Activated T-cell treated with anti-CD3 and anti-CD28 coated beads, Interleukin-2, amount 50 U/mL, for 48 hours (primary cell): ENCODE results near the gene PCGF6.
"Not testable (repeated sequence)": the region's sequence is repeated elsewhere in the genome, so short reads cannot be mapped to it uniquely, and the experiment has no call there.

ENCODE experiments used
- DNase-seq, 2 experiments: peaks; one replicate each; pipeline ENCODE4 v3.0.0-alpha.2; 2020

Gene PCGF6

GRCh38 chr10:103350517-103351260, at the start of gene PCGF6:
Gene PCGF6 (minus strand): TSS chr10:103351140. CDS start chr10:103351066, 74 bp downstream.
- DNase-seq: peak; percentile 87 to 88

- DNase-seq: no peak
These were observed 46.4 kb upstream of the PCGF6 start for GRCh38 chr10:103397191-103397825.

- no peak for DNase-seq
These were observed 45.8 kb upstream of the PCGF6 start for GRCh38 chr10:103396789-103397087.

- DNase-seq: peak; percentile 97
These were observed 45.3 kb upstream of the PCGF6 start, which contains the start of the genes ATP5MK and PDCD11 for GRCh38 chr10:103396067-103396788. Gene ATP5MK (minus strand): TSS chr10:103396475. CDS start chr10:103392457, 4,018 bp downstream. Gene PDCD11 (plus strand): TSS chr10:103396626. CDS start chr10:103398427, 1,801 bp downstream.

GRCh38 chr10:103395754-103396066, 44.8 kb upstream of the PCGF6 start:
- no peak for DNase-seq

GRCh38 chr10:103394180-103394579, 43.2 kb upstream of the PCGF6 start:
- no peak for DNase-seq

- DNase-seq: peak in 1 of 2 experiments; percentile 2
These were observed 31.8 kb upstream of the PCGF6 start for GRCh38 chr10:103382769-103383168.

GRCh38 chr10:103374263-103374662, 23.3 kb upstream of the PCGF6 start:
- no peak for DNase-seq

- DNase-seq: no peak
These were observed 22.6 kb upstream of the PCGF6 start for GRCh38 chr10:103373544-103373943.

- peak; percentile 92 to 94 for DNase-seq
These were observed 17.0 kb upstream of the PCGF6 start, which contains the start of gene TAF5 for GRCh38 chr10:103367782-103368518. Gene TAF5 (plus strand): TSS chr10:103367976. CDS start chr10:103367990, 14 bp downstream.

- peak in 1 of 2 experiments; percentile 24 for DNase-seq
These were observed 16.4 kb upstream of the PCGF6 start for GRCh38 chr10:103367379-103367781.

- DNase-seq: peak in 1 of 2 experiments; percentile 29
These were observed 9.9 kb upstream of the PCGF6 start for GRCh38 chr10:103360791-103361190.

- not testable (repeated sequence) for DNase-seq
These were observed 8.6 kb upstream of the PCGF6 start for GRCh38 chr10:103359493-103359892.

GRCh38 chr10:103355906-103356599, 5.1 kb upstream of the PCGF6 start:
- no peak for DNase-seq

- DNase-seq: not testable (repeated sequence)
These were observed 3.6 kb upstream of the PCGF6 start for GRCh38 chr10:103354567-103354966.

- DNase-seq: no peak
These were observed 2.3 kb upstream of the PCGF6 start for GRCh38 chr10:103353281-103353680.

GRCh38 chr10:103350175-103350516, 794 bp downstream of the PCGF6 start:
- DNase-seq: no peak

GRCh38 chr10:103336370-103336769, 14.6 kb downstream of the PCGF6 start:
- DNase-seq: no peak

- no peak for DNase-seq
These were observed 16.4 kb downstream of the PCGF6 start for GRCh38 chr10:103334567-103334966.

GRCh38 chr10:103333934-103334520, 16.9 kb downstream of the PCGF6 start:
- no peak for DNase-seq

- no peak for DNase-seq
These were observed 23.0 kb downstream of the PCGF6 start for GRCh38 chr10:103327906-103328305.

GRCh38 chr10:103316087-103316486, 34.9 kb downstream of the PCGF6 start:
- no peak for DNase-seq
